NAMALWA (cell line): Measurements from ENCODE around the gene VASP.

ENCODE experiments used
- DNase-seq: peaks from one replicate; pipeline ENCODE4 v3.0.0-alpha.2; 2015; ENCODE audit warnings: low spot score

VASP gene

GRCh38 chr19:45473682-45474605 is 33.3 kb upstream of the VASP start:
- peak; percentile 61 for DNase-seq

- peak; percentile 60 for DNase-seq
Observed at GRCh38 chr19:45474606-45475521, 32.4 kb upstream of the VASP start.

GRCh38 chr19:45475537-45476291 is 31.6 kb upstream of the VASP start:
- peak; percentile 58 for DNase-seq

GRCh38 chr19:45476304-45476703 is 31.0 kb upstream of the VASP start:
- DNase-seq = no peak

GRCh38 chr19:45477186-45477585 is 30.1 kb upstream of the VASP start:
- DNase-seq = no peak

- no peak for DNase-seq
Observed at GRCh38 chr19:45477713-45478453, 29.4 kb upstream of the VASP start.

- DNase-seq = peak; percentile 96
Observed at GRCh38 chr19:45478454-45479238, 28.6 kb upstream of the VASP start.

GRCh38 chr19:45483033-45483432 is 24.2 kb upstream of the VASP start:
- no peak for DNase-seq

- no peak for DNase-seq
Observed at GRCh38 chr19:45484273-45484945, 22.9 kb upstream of the VASP start.

- peak; percentile 98 for DNase-seq
Observed at GRCh38 chr19:45485305-45486077, 21.8 kb upstream of the VASP start.

- DNase-seq = no peak
Observed at GRCh38 chr19:45488708-45489107, 18.6 kb upstream of the VASP start.

- no peak for DNase-seq
Observed at GRCh38 chr19:45489216-45489855, 17.9 kb upstream of the VASP start.

GRCh38 chr19:45492137-45492626 is 15.1 kb upstream of the VASP start:
- no peak for DNase-seq

- DNase-seq = peak; percentile 70
Observed at GRCh38 chr19:45492627-45493470, 14.4 kb upstream of the VASP start.

- DNase-seq = no peak
Observed at GRCh38 chr19:45494261-45494916, 12.9 kb upstream of the VASP start.

GRCh38 chr19:45495178-45495577 is 12.1 kb upstream of the VASP start:
- no peak for DNase-seq
